GM20000 (cell line): ENCODE measurements around the gene BACH2.

Source experiments
- DNase-seq: peaks from one replicate; pipeline ENCODE4 v3.0.0; 2012; ENCODE audit warnings: low spot score
- CTCF ChIP-seq: IDR thresholded peaks from 2 replicates; pipeline ENCODE4 v1.5.1; 2012; ENCODE audit warnings: mild to moderate bottlenecking, control low read depth; ENCODE audit errors: extremely low read depth, missing control alignments

BACH2 gene

GRCh38 chr6:89930789-89931188, 365.9 kb downstream of the BACH2 start:
- TF ChIP-seq CTCF = no peak
- DNase-seq = no peak

- no peak for TF ChIP-seq CTCF
These were observed 368.0 kb downstream of the BACH2 start for GRCh38 chr6:89928604-89929003.

GRCh38 chr6:89927791-89928550, 368.7 kb downstream of the BACH2 start:
- no peak for DNase-seq
- TF ChIP-seq CTCF = no peak

More at GRCh38 chr6:89928604-89929003, 368.0 kb downstream of the BACH2 start:
- DNase-seq = no peak

GRCh38 chr6:89927264-89927663, 369.4 kb downstream of the BACH2 start:
- DNase-seq = no peak
- no peak for TF ChIP-seq CTCF

GRCh38 chr6:89925826-89926225, 370.8 kb downstream of the BACH2 start:
- TF ChIP-seq CTCF = no peak
- no peak for DNase-seq

GRCh38 chr6:89924231-89924630, 372.4 kb downstream of the BACH2 start:
- no peak for TF ChIP-seq CTCF
- DNase-seq = no peak

- no peak for TF ChIP-seq CTCF
- DNase-seq = no peak
These were observed 375.0 kb downstream of the BACH2 start for GRCh38 chr6:89921691-89922090.
